Measurements from ENCODE around the gene SEC14L5.
"Not testable (repeated sequence)": the region's sequence is repeated elsewhere in the genome, so short reads cannot be mapped to it uniquely, and the experiment has no call there.

SEC14L5 gene

GRCh38 chr16:4933433-4933832 is 24.7 kb upstream of the SEC14L5 start:
- DNase-seq, result no peak

- no peak for DNase-seq
Measured at GRCh38 chr16:4933871-4934395, 24.2 kb upstream of the SEC14L5 start.

GRCh38 chr16:4934591-4934990 is 23.5 kb upstream of the SEC14L5 start:
- no peak for DNase-seq

GRCh38 chr16:4935241-4935855 is 22.8 kb upstream of the SEC14L5 start:
- DNase-seq, result no peak

GRCh38 chr16:4936181-4936990 is 21.7 kb upstream of the SEC14L5 start:
- DNase-seq, result no peak

- DNase-seq, result no peak
Measured at GRCh38 chr16:4936991-4937781, 20.9 kb upstream of the SEC14L5 start, which contains the start of gene PPL. PPL (minus strand) TSS chr16:4937148; CDS start chr16:4937045, 103 bp downstream.

GRCh38 chr16:4937782-4938682 is 20.1 kb upstream of the SEC14L5 start:
- DNase-seq, result no peak

GRCh38 chr16:4938683-4939030 is 19.5 kb upstream of the SEC14L5 start:
- DNase-seq, result no peak

- no peak for DNase-seq
Measured at GRCh38 chr16:4940719-4941118, 17.4 kb upstream of the SEC14L5 start.

- DNase-seq, result no peak
Measured at GRCh38 chr16:4942481-4942880, 15.6 kb upstream of the SEC14L5 start.

GRCh38 chr16:4944333-4945281 is 13.5 kb upstream of the SEC14L5 start:
- peak; percentile 60 for DNase-seq

GRCh38 chr16:4945560-4946502 is 12.3 kb upstream of the SEC14L5 start:
- DNase-seq, result no peak

GRCh38 chr16:4946917-4947316 is 11.2 kb upstream of the SEC14L5 start:
- no peak for DNase-seq

GRCh38 chr16:4947722-4948503 is 10.2 kb upstream of the SEC14L5 start:
- no peak for DNase-seq

GRCh38 chr16:4948903-4949766 is 9.0 kb upstream of the SEC14L5 start:
- no peak for DNase-seq

- DNase-seq, result no peak
Measured at GRCh38 chr16:4949986-4950385, 8.1 kb upstream of the SEC14L5 start.

GRCh38 chr16:4951583-4951982 is 6.5 kb upstream of the SEC14L5 start:
- DNase-seq, result not testable (repeated sequence)

GRCh38 chr16:4954714-4955113 is 3.4 kb upstream of the SEC14L5 start:
- DNase-seq, result no peak
